Astrocyte of the spinal cord (primary cell): Measurements from ENCODE around the gene PHTF2.

Experiments used
- DNase-seq: peaks from one replicate; pipeline ENCODE4 v3.0.0; 2011; ENCODE audit warnings: low read depth, low spot score
- H3K4me3 ChIP-seq: 2 replicates; pipeline ENCODE4 v1.5.1; 2011; ENCODE audit warnings: low read depth, mild to moderate bottlenecking, low read length, moderate library complexity
- CTCF ChIP-seq: IDR thresholded peaks from 2 replicates; pipeline ENCODE4 v1.5.1; 2012; ENCODE audit warnings: low read depth, mild to moderate bottlenecking, low read length, inconsistent platforms
- in situ Hi-C: cut with HindIII; loops from 2 replicates; pipeline ENCODE4 v1.10.0; 2017; ENCODE audit warnings: low sequenced_read_pairs

Gene PHTF2

DNA sequence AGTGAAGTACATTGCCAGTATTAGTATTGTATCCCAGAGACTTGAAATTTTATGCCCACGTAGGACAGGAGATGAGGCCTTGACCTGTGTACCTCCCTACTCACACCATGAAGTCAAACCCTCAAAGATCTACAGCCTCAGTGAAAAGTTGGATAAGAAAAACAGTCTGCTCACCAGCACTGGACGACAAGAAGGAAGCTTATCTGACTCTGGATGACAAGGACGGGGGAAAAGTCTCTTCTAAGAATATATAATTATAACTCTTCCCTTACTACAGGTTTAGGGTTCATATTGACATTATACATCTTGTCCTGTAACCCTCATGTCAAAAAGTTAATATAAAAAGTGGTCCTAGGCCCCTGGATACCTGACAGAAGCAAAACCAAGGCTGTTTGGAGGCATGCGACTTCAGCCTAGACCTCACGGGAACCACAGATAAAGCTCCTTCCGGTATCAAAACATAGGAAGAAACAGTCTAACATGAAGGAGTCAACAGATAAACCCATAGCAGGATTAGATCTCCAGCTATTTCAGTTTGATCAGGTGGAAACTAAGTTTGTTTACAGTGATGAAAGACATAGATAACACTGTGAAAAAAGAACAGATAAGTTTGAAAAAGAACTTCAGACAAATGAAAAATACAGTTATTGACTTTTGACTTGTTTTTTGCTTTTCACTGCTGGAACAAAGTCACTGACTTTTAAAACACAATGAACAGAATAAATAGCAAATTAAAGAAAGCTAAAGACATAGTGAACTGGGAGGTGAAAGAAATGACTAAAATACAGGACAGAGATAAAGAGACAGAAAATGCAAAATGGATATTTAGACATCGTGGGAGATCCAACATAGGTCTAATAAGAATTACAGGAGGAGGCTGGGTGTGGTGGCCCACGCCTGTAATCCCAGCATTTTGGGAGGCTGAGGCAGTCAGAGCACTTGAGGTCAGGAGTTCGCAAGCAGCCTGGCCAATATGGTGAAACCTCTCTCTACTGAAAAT, 145.9 kb downstream of the PHTF2 start:
- H3K4me3 ChIP-seq = no peak overlapping the region
- DNase-seq = no peak
- in situ Hi-C loops = no loop called here
- TF ChIP-seq CTCF = no peak

GRCh38 chr7:77950548-77950947, 152.0 kb downstream of the PHTF2 start:
- in situ Hi-C loops = no loop called here

DNA sequence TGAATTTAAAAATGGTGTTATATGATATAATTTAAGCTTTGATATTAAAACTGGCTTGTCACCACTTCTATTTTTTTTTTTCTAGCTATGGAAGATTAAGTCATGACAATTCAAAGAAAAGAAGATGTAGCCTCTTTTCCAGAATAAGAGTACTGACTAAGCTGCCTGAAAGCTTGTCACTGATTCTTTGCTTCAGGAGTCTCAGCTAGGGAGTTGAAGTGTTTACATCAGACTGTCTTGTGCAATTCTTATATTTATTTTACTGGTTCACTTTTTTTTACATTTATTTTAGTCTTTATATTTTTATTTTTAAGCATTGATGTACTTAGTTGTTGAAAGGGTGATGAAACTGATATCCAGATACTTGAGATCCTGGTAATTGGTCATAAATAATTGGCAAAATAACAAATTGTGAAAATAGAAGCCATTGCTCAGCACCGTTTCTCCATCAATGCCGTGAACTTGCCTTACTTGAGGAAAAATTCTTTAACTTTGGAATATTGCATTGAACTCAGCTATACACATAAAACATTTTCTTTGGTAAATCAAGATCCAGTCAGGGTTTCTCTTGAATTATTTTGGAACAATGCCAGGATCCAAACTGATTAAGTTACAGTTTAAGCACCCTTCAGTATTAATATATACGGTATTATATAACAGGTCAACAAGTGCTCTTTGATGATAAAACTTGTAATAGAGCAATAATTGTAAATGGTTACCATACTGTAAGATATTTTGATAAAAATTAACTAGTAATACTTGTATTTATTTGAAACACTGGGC, 156.4 kb downstream of the PHTF2 start:
- no peak overlapping the region for H3K4me3 ChIP-seq
- in situ Hi-C loops = no loop called here
- no peak for TF ChIP-seq CTCF
- DNase-seq = no peak

More at GRCh38 chr7:77950548-77950947, 152.0 kb downstream of the PHTF2 start:
- no peak overlapping the region for H3K4me3 ChIP-seq
- no peak for TF ChIP-seq CTCF
- no peak for DNase-seq

GRCh38 chr7:77958436-77958835, 159.9 kb downstream of the PHTF2 start:
- TF ChIP-seq CTCF = no peak
- in situ Hi-C loops = no loop called here
- no peak overlapping the region for H3K4me3 ChIP-seq
- DNase-seq = no peak

DNA sequence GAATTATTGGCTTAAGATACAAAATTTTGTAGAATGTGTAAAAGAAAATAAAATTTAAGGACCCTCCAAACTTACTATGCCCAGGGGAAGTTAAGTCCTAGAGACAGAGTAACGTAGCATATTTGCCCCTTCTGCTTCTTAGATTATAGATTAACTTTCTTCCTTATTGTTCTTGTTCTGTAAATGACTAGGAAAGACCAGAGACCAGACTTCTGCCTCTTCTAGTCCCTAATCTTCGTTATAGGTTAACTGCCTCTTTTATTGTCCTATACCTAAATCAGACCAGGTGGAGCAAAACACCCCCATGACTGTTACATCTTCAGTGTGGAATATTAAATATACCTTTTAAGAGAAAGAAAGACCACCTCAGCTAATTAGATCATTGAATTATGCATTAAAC, 160.5 kb downstream of the PHTF2 start:
- no peak for TF ChIP-seq CTCF
- no peak for DNase-seq
- H3K4me3 ChIP-seq = no peak overlapping the region
- in situ Hi-C loops = no loop called here

- in situ Hi-C loops = no loop called here
- H3K4me3 ChIP-seq = no peak overlapping the region
- DNase-seq = no peak
- TF ChIP-seq CTCF = no peak
Observed at GRCh38 chr7:77960336-77960735, 161.8 kb downstream of the PHTF2 start.
